AG08396 (cell line): ENCODE measurements around the gene SLC4A2.
"Not testable (repeated sequence)": the region's sequence is repeated elsewhere in the genome, so short reads cannot be mapped to it uniquely, and the experiment has no call there.

Experiments used
- DNase-seq: peaks from one replicate; pipeline ENCODE4 v3.0.0; 2012; ENCODE audit warnings: low spot score, mixed read lengths

Gene SLC4A2

GRCh38 chr7:151059367-151060112 lies at the start of gene SLC4A2:
TSS of gene SLC4A2 (plus strand) at chr7:151059589. CDS start at chr7:151061988, 2,399 bp downstream.
- peak; percentile 94 for DNase-seq

GRCh38 chr7:151010037-151010306 lies 49.4 kb upstream of the SLC4A2 start:
- no peak for DNase-seq

GRCh38 chr7:151010307-151011096 lies 48.9 kb upstream of the SLC4A2 start:
- no peak for DNase-seq

- DNase-seq, result no peak
Observed at GRCh38 chr7:151011097-151011409, 48.3 kb upstream of the SLC4A2 start.

- DNase-seq, result not testable (repeated sequence)
Observed at GRCh38 chr7:151011616-151012015, 47.8 kb upstream of the SLC4A2 start.

- no peak for DNase-seq
Observed at GRCh38 chr7:151012031-151012692, 47.2 kb upstream of the SLC4A2 start.

- DNase-seq, result peak; percentile 77
Observed at GRCh38 chr7:151012911-151013347, 46.5 kb upstream of the SLC4A2 start.

GRCh38 chr7:151013356-151013732 lies 46.0 kb upstream of the SLC4A2 start:
- DNase-seq, result no peak

GRCh38 chr7:151013733-151014497 lies 45.5 kb upstream of the SLC4A2 start:
- DNase-seq, result peak; percentile 68

- DNase-seq, result no peak
Observed at GRCh38 chr7:151014950-151015349, 44.4 kb upstream of the SLC4A2 start.

- DNase-seq, result no peak
Observed at GRCh38 chr7:151015967-151016366, 43.4 kb upstream of the SLC4A2 start.

- DNase-seq, result no peak
Observed at GRCh38 chr7:151016505-151016904, 42.9 kb upstream of the SLC4A2 start.

- no peak for DNase-seq
Observed at GRCh38 chr7:151016942-151017341, 42.4 kb upstream of the SLC4A2 start.

GRCh38 chr7:151017370-151017952 lies 41.9 kb upstream of the SLC4A2 start:
- no peak for DNase-seq

- peak; percentile 80 for DNase-seq
Observed at GRCh38 chr7:151017953-151018420, 41.4 kb upstream of the SLC4A2 start.

GRCh38 chr7:151018421-151019129 lies 40.8 kb upstream of the SLC4A2 start:
- DNase-seq, result no peak

GRCh38 chr7:151019130-151019447 lies 40.3 kb upstream of the SLC4A2 start:
- no peak for DNase-seq

GRCh38 chr7:151020231-151020630 lies 39.2 kb upstream of the SLC4A2 start:
- no peak for DNase-seq

- no peak for DNase-seq
Observed at GRCh38 chr7:151023232-151023631, 36.2 kb upstream of the SLC4A2 start.

- DNase-seq, result no peak
Observed at GRCh38 chr7:151024435-151025056, 34.8 kb upstream of the SLC4A2 start, which contains the start of gene ATG9B. TSS of gene ATG9B (minus strand) at chr7:151024494. CDS start at chr7:151024423, 71 bp downstream.
